Activated CD4-positive, alpha-beta T cell treated with anti-CD3 and anti-CD28 coated beads for 24 hours (primary cell): ENCODE results near the gene PDE4B.
"Not testable (repeated sequence)": the region's sequence is repeated elsewhere in the genome, so short reads cannot be mapped to it uniquely, and the experiment has no call there.

Experiments used
- DNase-seq, 2 donors: peaks; one replicate each; pipeline ENCODE4 v3.0.0-alpha.2; 2020; ENCODE audit warnings: low read depth in 2 of 2

PDE4B gene

GRCh38 chr1:66134004-66134403 lies 341.3 kb downstream of the PDE4B start:
- DNase-seq = no peak

- DNase-seq = no peak
These were observed 342.5 kb downstream of the PDE4B start for GRCh38 chr1:66135161-66135560.

- not testable (repeated sequence) for DNase-seq
These were observed 343.7 kb downstream of the PDE4B start for GRCh38 chr1:66136423-66136822.

- DNase-seq = no peak
These were observed 344.5 kb downstream of the PDE4B start for GRCh38 chr1:66137235-66137634.

GRCh38 chr1:66138613-66139012 lies 345.9 kb downstream of the PDE4B start:
- no peak for DNase-seq

GRCh38 chr1:66140072-66140471 lies 347.4 kb downstream of the PDE4B start:
- DNase-seq = no peak

GRCh38 chr1:66143651-66144050 lies 351.0 kb downstream of the PDE4B start:
- DNase-seq = no peak

GRCh38 chr1:66147226-66147835 lies 354.6 kb downstream of the PDE4B start:
- no peak for DNase-seq

- no peak for DNase-seq
These were observed 359.3 kb downstream of the PDE4B start for GRCh38 chr1:66152034-66152433.

- DNase-seq = no peak
These were observed 361.7 kb downstream of the PDE4B start for GRCh38 chr1:66154394-66154793.

- no peak for DNase-seq
These were observed 363.4 kb downstream of the PDE4B start for GRCh38 chr1:66156144-66156543.

GRCh38 chr1:66159800-66160199 lies 367.1 kb downstream of the PDE4B start:
- DNase-seq = no peak

- DNase-seq = no peak
These were observed 368.0 kb downstream of the PDE4B start for GRCh38 chr1:66160719-66161118.

GRCh38 chr1:66166753-66167152 lies 374.1 kb downstream of the PDE4B start:
- no peak for DNase-seq

- DNase-seq = no peak
These were observed 374.6 kb downstream of the PDE4B start for GRCh38 chr1:66167267-66167666.

- no peak for DNase-seq
These were observed 375.8 kb downstream of the PDE4B start for GRCh38 chr1:66168467-66168887.

GRCh38 chr1:66168948-66169671 lies 376.4 kb downstream of the PDE4B start:
- DNase-seq = no peak

GRCh38 chr1:66172272-66172671 lies 379.6 kb downstream of the PDE4B start:
- no peak for DNase-seq

- no peak for DNase-seq
These were observed 382.4 kb downstream of the PDE4B start for GRCh38 chr1:66175098-66175497.

GRCh38 chr1:66175581-66175980 lies 382.9 kb downstream of the PDE4B start:
- DNase-seq = no peak

GRCh38 chr1:66176012-66176715 lies 383.5 kb downstream of the PDE4B start:
- DNase-seq = no peak

GRCh38 chr1:66176832-66177231 lies 384.1 kb downstream of the PDE4B start:
- DNase-seq = no peak

GRCh38 chr1:66177510-66177909 lies 384.8 kb downstream of the PDE4B start:
- DNase-seq = no peak
